8988T (cell line): Measurements from ENCODE around the gene MTHFD1L.
"Not testable (repeated sequence)": the region's sequence is repeated elsewhere in the genome, so short reads cannot be mapped to it uniquely, and the experiment has no call there.

Source experiments
- DNase-seq: peaks from one replicate; pipeline ENCODE4 v3.0.0; 2011

MTHFD1L gene

GRCh38 chr6:151073701-151074100, 208.2 kb downstream of the MTHFD1L start:
- no peak for DNase-seq

- DNase-seq: no peak
Observed at GRCh38 chr6:151075005-151075404, 209.5 kb downstream of the MTHFD1L start.

GRCh38 chr6:151075527-151075926, 210.0 kb downstream of the MTHFD1L start:
- DNase-seq: no peak

GRCh38 chr6:151075930-151076555, 210.5 kb downstream of the MTHFD1L start:
- DNase-seq: no peak

DNA sequence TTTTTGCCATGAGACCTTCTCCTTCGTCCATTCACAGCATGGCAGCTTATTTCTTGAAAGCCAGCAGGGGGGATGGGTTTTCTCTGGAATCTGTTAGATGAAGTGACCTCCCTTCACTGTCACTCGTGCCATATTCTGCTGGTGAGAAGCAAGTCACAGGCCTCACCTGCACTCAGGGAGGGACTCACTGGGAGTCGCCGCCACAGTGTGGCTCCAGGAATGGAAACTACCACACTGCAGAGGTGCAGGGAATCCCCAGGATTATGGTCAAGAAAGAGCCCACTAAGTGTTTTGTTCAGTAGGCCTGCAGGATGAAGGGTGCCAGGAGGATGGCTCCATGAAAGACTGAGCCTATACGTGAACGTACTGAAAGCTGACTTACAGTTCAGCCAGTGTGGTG, 213.2 kb downstream of the MTHFD1L start:
- no peak for DNase-seq

- DNase-seq: no peak
Observed at GRCh38 chr6:151081656-151082055, 216.2 kb downstream of the MTHFD1L start.

- peak; percentile 46 for DNase-seq
Observed at GRCh38 chr6:151082079-151082478, 216.6 kb downstream of the MTHFD1L start.

DNA sequence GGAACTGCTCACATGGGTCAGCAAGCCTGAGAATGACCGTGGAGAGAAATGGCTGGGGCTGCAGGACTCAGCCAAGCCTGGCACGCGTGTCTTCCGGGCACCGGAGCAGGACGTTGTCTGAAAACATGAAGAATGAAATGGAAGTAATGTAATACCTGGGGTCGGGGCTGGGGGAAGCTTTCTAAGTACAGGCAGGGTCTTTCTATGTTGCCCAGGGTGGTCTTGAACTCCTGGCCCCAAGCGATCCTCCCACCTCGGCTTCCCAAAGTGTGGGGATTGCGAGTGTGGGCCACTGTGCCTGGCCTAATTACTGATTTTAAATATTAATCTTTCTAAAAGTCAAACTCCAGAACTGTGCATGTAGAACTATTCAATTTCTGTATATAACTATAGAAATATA, 218.8 kb downstream of the MTHFD1L start:
- DNase-seq: no peak

DNA sequence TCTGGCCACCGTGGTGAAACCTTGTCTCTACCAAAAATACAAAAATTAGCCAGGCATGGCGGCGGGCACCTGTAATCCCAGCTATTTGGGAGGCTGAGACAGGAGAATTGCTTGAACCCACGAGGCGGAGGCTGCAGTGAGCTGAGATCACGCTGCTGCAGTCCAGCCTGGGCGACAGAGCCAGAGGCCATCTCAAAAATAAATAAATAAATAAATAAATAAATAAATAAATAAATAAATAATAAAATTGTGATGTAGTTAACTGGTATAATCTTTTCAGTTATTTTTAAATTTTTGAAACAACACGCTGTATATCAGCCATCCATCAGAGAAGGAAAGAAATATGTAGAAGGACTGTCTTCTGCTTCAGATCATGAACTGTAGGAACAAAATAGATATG, 221.6 kb downstream of the MTHFD1L start:
- DNase-seq: not testable (repeated sequence)

- no peak for DNase-seq
Observed at GRCh38 chr6:151087861-151088598, 222.5 kb downstream of the MTHFD1L start.

DNA sequence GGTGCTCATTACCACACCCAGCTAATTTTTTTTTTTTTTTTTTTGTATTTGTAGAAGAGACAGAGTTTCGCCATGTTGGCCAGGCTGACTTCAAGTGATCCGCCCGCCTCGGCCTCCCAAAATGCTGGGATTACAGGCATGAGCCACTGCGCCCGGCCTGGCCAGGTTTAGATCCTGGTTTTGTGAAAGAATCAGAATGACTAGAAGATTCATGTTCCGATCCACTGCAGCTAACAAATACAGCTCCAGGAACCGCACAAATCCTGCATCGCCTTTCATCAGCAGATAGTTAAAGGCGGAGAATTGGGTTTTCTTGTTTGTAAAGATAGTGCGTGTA, 223.1 kb downstream of the MTHFD1L start:
- DNase-seq: no peak

DNA sequence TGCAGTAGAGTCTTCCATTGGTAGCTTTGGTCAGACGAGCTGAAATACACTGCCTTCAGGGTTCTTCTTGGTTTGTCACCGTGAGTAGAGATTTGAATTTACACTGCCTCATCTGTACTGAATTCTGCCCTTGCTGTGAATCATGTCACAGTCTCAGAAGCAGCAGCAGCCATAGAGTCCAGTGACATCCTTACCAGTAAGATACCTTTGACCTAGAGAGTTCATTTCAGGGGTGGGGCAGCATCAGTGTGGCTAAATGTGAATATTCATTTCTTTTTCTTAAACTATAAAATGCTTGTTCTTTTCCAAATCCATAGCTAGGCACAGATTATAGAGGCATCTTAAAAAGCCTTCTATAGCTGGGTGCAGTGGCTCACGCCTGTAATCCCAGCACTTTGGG, 223.5 kb downstream of the MTHFD1L start:
- DNase-seq: no peak

- DNase-seq: no peak
Observed at GRCh38 chr6:151089978-151090377, 224.5 kb downstream of the MTHFD1L start.

DNA sequence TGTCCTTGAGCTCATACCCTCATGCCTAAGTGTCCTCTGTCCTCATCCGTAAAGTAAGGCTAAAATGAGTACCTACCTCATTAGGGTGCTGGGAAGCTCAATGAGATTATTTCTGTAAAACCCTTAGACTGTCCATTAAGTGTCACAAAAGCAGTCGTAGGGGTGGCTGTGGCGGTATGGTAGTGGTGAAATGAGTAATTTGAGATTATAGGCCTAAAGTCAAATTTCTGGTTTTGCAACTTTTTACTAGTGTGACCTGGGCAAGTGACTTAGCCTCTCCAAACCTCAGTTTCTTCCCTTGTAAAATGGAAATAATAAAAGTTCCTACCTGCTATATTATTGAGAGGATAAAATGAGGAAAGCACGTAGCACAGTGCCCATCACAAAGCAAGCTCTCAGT, 226.1 kb downstream of the MTHFD1L start:
- DNase-seq: no peak

DNA sequence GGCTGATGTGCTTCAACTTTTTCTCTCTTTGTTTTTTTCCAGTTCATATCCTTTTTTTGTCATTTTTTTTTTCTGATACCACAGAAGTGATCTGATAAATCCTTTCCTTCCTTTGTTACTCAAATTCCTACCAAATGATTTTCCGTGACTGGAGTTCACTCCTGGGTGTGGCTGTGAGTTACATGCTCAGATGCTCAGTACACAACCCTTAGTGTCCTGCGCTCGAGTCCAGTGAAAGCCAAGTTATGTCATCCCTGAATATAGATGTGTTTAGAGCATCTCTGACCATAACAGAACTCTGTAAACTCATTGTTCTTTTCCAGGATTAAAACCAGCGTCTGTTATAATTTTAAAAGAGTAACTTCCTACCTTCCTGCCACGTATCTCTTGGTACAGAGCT, 227.1 kb downstream of the MTHFD1L start:
- DNase-seq: no peak

DNA sequence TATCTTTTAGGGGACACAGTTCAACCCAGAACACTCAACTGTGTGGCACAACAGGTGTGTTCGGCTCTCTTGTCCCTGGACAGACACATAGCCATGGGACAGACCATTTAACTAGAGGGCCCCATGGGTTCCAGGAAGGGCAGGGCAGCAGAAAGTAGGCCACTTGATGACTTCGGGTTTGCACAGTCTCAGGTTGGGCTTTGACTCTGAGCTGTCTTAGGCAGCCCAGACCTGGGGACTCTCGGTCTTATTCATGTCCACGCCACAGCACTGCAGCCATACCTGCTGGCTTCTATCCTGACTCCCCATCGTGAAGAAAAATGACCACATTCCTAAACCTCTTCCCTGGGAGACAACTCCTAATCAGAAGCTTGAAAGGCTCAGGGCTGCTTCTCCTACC, 228.2 kb downstream of the MTHFD1L start:
- no peak for DNase-seq

- DNase-seq: no peak
Observed at GRCh38 chr6:151095538-151096254, 230.2 kb downstream of the MTHFD1L start.

DNA sequence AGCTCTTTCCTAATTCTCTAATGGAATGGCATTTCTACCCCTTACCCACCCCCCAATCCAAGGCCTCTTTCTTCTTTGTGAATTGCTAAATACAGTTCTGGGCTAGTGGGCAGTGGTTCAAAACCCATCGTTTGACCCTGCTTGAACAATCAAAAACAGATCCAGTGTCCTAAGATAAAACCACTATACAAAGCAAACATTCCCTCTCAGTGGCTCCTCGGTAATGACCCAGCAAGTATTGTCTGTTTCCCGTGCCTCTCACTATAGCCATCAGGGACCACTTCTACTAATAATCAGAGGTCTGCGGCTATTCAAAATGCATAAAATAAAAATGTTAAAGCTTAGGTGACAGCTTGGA, 230.7 kb downstream of the MTHFD1L start:
- no peak for DNase-seq

DNA sequence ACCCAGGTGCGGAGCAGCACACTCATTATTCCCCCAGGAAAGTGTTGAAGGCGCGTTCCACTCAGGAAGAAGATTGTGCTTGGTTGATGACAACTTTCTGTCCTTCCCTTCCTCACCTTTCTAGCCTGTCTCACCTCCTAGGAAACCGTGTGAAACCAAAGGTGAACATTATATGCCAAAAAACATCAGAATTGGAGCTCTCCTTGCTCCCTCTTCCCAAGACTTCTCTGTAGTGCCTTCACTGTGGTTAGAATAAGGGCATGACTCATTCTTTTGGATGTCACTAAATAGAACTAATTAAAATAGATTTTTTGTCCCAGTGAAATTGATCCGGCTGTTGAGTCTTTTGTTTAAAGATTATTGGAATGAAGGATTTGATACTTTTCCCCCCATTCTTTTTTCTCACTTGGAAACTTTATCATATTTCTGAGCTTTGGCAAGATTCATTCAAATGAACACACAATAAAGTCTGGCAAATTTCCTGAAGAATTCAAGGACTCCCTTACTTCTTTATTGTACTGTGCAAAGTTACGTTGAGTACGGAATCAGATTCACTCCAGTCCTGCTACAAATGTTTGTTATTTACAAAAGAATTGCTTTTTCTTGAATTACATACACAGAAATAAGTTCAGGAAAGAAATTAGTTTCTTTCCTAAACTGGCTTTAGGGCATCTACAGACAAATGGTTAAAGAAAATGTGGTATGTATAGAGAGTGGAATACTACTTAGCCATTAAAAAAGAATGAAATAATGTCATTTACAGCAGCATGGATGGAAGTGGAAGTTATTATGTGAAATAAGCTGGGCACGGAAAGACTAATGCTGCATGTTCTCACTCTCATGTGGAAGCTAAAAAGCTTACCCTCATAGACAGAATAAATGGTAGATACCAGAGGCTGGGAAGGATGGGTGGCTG, 231.4 kb downstream of the MTHFD1L start:
- DNase-seq: no peak

- no peak for DNase-seq
Observed at GRCh38 chr6:151098166-151098565, 232.7 kb downstream of the MTHFD1L start.

GRCh38 chr6:151100326-151100725, 234.8 kb downstream of the MTHFD1L start:
- DNase-seq: no peak

DNA sequence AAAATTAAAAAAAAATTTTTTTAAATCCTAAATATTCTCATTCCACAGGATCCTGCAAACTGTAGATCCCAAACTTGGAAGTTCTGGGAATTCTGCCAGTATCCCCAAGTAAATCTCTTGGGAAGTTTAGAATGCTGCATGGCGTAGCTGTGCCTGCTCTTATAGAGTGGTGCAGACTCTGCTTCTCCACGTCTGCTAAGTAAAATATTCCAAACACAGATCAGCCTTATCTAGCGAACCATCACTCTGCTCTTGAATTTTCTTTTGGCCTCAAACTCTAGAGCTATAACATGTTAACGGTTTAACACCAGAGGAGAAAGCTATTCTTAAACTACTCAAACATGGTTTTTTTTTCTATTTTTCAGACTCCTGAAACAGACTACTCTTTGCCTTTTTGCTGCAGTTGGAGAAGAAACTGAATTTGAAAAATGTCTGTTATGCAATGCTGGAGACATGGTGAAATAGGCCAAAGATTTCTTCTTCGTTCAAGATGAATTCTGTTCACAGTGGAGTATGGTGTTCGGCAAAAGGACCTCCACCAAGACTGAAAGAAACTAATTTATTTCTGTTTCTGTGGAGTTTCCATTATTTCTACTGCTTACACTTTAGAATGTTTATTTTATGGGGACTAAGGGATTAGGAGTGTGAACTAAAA, 235.8 kb downstream of the MTHFD1L start:
- no peak for DNase-seq
